ENCODE results near the gene INPP5B. TPM values are rescaled to one million over a fixed set of nuclear protein-coding genes. Genes with fewer than 3 reads are reported as not detected.
A peak's percentile ranks its signal among the peaks of the same experiment; 100 is the strongest.

Gene INPP5B
- total RNA-seq, 1 experiment from 2014 or later: 13.0 TPM

DNA sequence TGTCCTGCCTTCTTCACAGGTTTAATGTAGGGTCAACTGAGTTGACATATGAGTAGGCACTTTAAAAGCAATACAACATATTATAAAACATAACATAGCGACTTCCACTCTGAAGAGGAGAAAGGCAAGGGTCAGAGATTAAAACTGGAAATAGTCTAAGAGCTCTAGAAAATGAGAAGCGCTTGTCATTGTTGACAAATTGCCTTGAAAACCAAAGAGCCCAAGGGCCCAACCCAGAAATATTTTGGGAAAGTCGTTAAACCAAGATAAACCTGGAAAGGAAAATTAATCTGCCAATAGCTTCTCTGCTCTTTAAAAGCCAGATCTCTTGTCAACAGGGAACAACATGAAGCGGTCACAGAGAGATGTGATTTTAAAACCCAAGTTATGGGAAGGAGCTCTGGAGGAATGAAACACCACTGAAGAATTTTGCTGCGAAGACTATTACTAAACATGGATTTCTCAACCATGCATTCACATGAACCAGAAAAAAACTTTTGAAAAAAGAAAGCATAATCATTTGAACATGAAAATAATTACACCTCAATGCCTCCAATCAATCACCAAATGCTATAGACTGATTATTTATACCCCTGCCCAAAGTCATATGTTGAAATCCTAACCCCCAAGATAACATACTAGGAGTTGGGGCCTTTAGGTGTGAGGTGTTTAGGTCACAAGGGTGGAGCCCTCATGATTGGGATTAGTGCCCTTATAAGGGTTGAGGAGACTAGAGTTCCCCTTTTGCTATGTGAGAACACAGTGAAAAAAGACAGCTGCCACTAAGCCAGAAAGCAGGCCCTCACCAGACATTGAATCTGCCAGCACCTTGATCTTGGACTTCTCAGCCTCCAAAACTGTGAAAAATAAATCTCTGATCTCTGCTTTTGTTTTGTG is 54.5 kb downstream of the INPP5B start:
- no peak for DNase-seq (ENCODE audit: low read depth)
- in situ Hi-C loops (cut with HindIII; ENCODE audit: low pct_unique_long_range_greater_than_20kb, low sequenced_read_pairs): no loop called here

DNA sequence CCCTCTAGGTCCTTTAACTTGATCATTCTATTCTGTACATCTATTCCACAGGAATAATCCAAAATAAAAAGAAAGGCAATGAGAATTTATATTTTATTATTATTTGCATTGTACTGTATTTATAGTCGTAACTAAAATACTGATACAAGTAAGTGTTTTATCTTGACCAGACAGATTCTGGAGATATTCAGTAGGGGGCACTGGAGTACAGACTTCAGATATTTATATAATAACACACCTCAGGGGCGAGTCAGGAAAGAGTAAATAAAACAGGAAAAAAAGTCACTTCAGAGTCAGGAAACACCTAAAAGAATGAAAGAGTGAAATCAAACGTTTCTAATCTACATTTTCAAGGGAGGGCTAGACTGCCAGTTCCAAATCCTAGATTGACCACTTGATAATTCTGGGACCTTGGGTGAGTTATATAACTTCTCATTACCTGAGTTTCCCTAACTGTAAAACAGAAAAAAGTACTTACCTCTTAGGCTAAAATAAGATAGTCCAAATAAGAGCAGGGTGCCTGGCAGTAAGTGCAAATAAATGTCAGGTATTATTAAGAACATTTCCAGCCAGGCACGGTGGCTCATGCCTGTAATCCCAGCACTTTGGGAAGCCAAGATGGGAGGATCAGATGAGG is 56.4 kb downstream of the INPP5B start:
- in situ Hi-C loops (cut with HindIII; ENCODE audit: low pct_unique_long_range_greater_than_20kb, low sequenced_read_pairs): no loop called here
- peak; percentile 32 for DNase-seq (ENCODE audit: low read depth)

DNA sequence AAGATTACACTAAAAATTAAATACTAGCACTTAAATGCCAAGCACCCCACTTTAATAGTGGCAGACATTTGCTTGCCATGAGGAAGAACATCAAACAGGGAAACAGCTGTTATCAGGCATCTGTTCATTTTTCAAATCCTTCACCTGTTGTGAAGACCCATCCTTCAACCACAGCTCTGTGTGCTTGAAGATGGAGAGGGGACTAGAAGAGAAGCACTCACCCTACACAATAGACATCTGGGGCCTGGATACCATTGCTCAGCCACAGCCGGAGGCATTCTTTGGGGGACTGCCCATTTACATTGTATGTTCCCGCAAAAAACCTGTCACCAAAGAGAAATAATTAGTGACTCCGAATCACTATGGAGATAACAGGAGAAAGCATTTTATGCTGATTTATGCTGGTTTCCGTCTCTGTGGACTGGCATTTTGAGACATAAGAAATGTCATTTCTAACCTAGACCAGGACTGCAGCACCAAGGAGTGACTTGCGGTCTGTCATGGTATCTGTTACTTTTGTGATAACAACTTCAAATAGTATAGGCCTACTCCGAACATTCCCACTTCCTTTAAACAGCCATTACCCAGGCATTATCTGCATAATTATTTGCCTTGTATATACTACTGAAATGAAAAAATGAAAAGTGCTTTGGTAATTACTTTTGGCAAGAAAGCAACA is 58.7 kb downstream of the INPP5B start:
- in situ Hi-C loops (cut with HindIII; ENCODE audit: low pct_unique_long_range_greater_than_20kb, low sequenced_read_pairs): no loop called here
- DNase-seq (ENCODE audit: low read depth): no peak

GRCh38 chr1:37884145-37884544 is 62.7 kb downstream of the INPP5B start:
- in situ Hi-C loops (cut with HindIII; ENCODE audit: low pct_unique_long_range_greater_than_20kb, low sequenced_read_pairs): no loop called here
- no peak for DNase-seq (ENCODE audit: low read depth)

GRCh38 chr1:37883671-37884070 is 63.2 kb downstream of the INPP5B start:
- DNase-seq (ENCODE audit: low read depth): no peak
- in situ Hi-C loops (cut with HindIII; ENCODE audit: low pct_unique_long_range_greater_than_20kb, low sequenced_read_pairs): no loop called here

- in situ Hi-C loops (cut with HindIII; ENCODE audit: low pct_unique_long_range_greater_than_20kb, low sequenced_read_pairs): no loop called here
- no peak for DNase-seq (ENCODE audit: low read depth)
Measured at GRCh38 chr1:37879865-37880264, 67.0 kb downstream of the INPP5B start.

DNA sequence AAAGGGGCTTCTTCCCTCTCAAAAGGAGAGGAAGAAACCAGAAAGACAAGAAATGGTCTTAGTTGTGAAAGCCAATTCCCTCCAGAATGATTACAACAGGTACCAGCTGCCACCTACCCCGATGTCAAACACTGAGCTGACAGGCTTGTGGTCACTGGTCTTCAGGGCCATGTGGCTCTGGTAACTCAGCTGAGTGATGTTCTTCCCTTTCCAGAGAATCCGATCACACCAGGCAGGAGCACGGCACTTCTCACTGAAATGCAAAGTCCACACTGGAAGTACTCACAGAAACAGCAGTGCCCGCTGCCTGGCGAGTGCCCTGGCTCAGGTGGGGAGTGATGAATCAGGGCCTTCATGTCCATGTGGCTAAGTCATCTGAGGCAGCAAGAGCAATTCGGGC is 68.8 kb downstream of the INPP5B start:
- in situ Hi-C loops (cut with HindIII; ENCODE audit: low pct_unique_long_range_greater_than_20kb, low sequenced_read_pairs): no loop called here
- no peak for DNase-seq (ENCODE audit: low read depth)

- in situ Hi-C loops (cut with HindIII; ENCODE audit: low pct_unique_long_range_greater_than_20kb, low sequenced_read_pairs): no loop called here
- DNase-seq (ENCODE audit: low read depth): peak; percentile 33
Measured at GRCh38 chr1:37875833-37876232, 71.0 kb downstream of the INPP5B start.

DNA sequence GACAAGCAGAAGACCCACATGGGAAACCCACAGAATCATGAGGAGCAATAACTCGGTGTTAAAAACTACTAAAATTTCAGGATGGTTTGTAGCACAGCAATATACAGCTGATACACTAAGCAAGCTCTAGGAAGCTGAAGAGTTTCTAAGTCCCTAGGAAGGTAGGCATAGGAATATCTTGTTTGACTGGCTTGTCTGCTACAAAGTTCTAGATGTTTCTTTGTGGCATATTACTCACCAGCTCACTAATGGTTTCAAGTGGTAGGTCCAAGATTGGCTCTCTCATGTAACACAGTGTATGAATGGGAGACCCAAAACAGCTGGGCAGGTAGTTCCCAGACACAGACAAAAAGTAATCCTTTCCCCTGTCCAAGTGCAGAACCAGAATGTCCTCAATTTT is 74.2 kb downstream of the INPP5B start:
- in situ Hi-C loops (cut with HindIII; ENCODE audit: low pct_unique_long_range_greater_than_20kb, low sequenced_read_pairs): no loop called here
- no peak for DNase-seq (ENCODE audit: low read depth)

DNA sequence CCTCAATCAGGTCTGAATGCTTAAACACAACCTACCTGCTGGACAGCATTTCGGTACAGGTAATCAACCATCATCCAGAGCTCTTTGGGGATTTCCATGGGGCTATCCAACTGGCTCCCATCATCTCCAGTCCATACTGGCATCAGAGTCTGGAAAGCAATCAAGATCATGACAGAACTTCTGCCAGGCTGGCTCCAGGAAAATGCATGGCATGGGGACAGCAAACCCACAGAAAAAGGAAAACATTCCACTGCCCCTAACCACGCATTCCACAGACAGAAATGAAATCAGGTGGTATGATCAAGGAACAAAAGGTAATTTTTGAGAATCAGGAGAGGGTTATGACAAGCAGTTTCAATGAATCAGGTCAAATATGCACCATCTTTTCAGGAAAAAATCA is 78.4 kb downstream of the INPP5B start:
- DNase-seq (ENCODE audit: low read depth): no peak
- in situ Hi-C loops (cut with HindIII; ENCODE audit: low pct_unique_long_range_greater_than_20kb, low sequenced_read_pairs): no loop called here

DNA sequence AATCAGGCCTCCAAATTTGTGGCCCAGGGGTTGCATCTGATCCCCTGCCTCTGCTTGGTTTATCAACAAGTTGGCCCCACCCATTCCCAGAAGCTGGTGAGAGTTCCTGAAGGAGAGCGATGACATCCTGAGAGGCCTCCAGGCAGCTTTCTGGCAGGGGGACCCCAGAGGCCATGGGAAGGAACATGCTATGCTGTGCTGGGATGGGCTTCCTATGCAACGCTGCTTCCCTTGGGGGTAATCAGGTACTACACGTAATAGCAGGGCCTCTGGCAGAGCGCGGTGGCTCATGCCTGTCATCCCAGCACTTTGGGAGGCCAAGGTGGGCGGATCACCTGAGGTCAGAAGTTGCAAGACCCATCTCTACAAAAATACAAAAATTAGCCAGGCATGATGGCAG is 79.1 kb downstream of the INPP5B start:
- no peak for DNase-seq (ENCODE audit: low read depth)

DNA sequence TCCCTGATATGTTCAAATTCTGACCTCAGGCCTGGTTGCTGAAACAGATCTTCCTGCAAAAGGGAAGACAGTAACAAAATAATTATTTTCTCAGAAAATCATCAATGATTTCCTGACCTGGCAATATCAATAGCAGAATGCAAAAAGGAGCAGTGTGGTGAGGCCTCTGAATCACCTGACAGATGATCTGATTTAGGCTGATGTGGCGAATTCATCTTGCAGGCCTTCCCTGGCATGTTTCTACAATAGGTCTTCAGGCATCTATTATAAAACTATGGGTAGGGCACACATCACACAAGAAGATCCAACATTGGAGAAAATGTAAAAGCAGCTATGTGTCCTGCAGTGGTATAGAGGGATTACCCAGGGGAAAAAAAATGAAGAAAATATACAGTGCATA is 80.4 kb downstream of the INPP5B start:
- in situ Hi-C loops (cut with HindIII; ENCODE audit: low pct_unique_long_range_greater_than_20kb, low sequenced_read_pairs): no loop called here

More for the DNA sequence above, 79.1 kb downstream of the INPP5B start:
- in situ Hi-C loops (cut with HindIII; ENCODE audit: low pct_unique_long_range_greater_than_20kb, low sequenced_read_pairs): no loop called here

DNA sequence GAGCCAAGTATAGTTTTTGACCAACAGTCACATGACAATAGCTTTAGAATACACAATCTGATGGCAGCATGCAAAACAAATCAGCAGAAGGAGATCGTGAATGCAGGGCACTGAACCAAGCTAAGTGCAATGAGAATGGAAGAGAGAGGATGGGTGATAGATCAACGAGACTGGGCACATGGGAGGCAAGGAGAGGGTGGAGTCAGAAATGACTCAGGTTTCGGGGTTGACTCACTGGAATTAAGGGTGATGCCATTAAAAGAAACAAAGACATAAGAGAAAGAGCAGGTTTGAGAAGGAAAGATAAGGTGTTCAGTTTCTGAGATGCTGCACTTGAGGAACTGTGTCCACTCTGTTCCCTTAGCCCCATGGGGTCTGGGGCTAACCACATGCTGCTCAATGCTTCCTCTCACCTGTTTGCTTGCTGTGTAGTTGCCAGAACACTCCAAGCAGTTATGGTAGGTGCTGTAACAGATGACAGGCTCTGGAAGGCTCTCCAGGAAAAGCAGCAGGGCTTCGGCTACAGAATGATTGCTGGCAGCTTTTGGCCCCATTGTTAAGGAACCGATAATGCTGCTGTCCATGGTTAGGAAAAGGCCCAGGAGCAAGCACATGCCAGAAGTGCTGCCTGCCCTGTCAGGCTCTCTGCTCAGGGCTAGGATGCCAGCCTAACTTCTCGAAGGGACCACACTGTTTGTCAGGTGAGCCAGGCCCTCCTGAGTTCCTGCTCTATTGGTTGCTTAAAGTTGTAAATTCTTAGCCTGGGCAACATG is 81.3 kb downstream of the INPP5B start:
- in situ Hi-C loops (cut with HindIII; ENCODE audit: low pct_unique_long_range_greater_than_20kb, low sequenced_read_pairs): no loop called here
- DNase-seq (ENCODE audit: low read depth): peak; percentile 62

More for the DNA sequence above, 80.4 kb downstream of the INPP5B start:
- DNase-seq (ENCODE audit: low read depth): no peak

GRCh38 chr1:37862330-37862729 is 84.5 kb downstream of the INPP5B start:
- in situ Hi-C loops (cut with HindIII; ENCODE audit: low pct_unique_long_range_greater_than_20kb, low sequenced_read_pairs): no loop called here
- peak; percentile 66 for DNase-seq (ENCODE audit: low read depth)

DNA sequence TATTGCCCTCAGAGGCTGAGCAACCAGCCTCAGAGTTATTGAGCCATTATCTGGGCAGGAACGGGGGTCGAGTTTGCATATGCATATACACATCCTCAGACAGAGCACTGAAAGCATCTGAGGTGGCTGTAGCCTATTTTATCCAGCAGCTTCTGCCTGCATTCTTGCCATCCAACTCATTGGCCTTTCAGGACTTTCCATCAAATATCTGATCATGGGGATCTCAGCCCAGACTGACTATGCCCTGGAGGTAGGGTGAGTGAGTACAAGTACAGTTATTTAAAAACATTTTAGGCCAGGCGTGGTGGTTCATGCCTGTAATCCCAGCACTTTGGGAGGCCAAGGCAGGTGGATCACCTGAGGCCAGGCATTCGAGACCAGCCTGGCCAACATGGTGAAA is 85.7 kb downstream of the INPP5B start:
- DNase-seq (ENCODE audit: low read depth): no peak
- in situ Hi-C loops (cut with HindIII; ENCODE audit: low pct_unique_long_range_greater_than_20kb, low sequenced_read_pairs): no loop called here

- DNase-seq (ENCODE audit: low read depth): no peak
- in situ Hi-C loops (cut with HindIII; ENCODE audit: low pct_unique_long_range_greater_than_20kb, low sequenced_read_pairs): no loop called here
Measured at GRCh38 chr1:37860346-37860666, 86.5 kb downstream of the INPP5B start.

GRCh38 chr1:37859507-37860345 is 87.1 kb downstream of the INPP5B start, which contains the start of gene MTF1:
TSS of gene MTF1 (minus strand) at chr1:37859592. CDS start at chr1:37857658, 1,934 bp downstream.
- in situ Hi-C loops (cut with HindIII; ENCODE audit: low pct_unique_long_range_greater_than_20kb, low sequenced_read_pairs): no loop called here
- peak; percentile 97 for DNase-seq (ENCODE audit: low read depth)
